Spleen (tissue), 7 donors: ENCODE data around the gene CACNA1C.

Experiments used
- POLR2A ChIP-seq, 3 donors: fragments of 450-650 bp; IDR thresholded peaks; one replicate each; pipeline ENCODE4 v1.5.1; 2017; ENCODE audit warnings: antibody characterized with exemption in 3 of 3, mild to moderate bottlenecking in 1 of 3
- TF ChIP-seq, protein P1 (sequence below), 11 experiments: fragments of 200-600 bp in 7 of 11; fragments of 450-650 bp in 4 of 11; sonication (generic) in 4 of 11; IDR thresholded peaks in 8 of 11; conservative IDR thresholded peaks in 3 of 11; 1 replicate in 7 of 11; 2 replicates in 4 of 11; pipeline versions ENCODE4 v1.4.0 to v1.8.0; 2016 to 2021; ENCODE audit warnings: antibody characterized with exemption in 11 of 11, inconsistent platforms in 4 of 11, mild to moderate bottlenecking in 1 of 11
- donor health status: DM: no; HTN: no; CAD: no; lungs with moderate emphysema.
- donor health status: DM: no; HTN: no; CAD: no.
- donor health status: DM: no; HTN: no; CAD: no.

- TF ChIP-seq POLR2A (IDR thresholded peaks at IDR 0.05), result no peak
- TF ChIP-seq, protein P1, sequence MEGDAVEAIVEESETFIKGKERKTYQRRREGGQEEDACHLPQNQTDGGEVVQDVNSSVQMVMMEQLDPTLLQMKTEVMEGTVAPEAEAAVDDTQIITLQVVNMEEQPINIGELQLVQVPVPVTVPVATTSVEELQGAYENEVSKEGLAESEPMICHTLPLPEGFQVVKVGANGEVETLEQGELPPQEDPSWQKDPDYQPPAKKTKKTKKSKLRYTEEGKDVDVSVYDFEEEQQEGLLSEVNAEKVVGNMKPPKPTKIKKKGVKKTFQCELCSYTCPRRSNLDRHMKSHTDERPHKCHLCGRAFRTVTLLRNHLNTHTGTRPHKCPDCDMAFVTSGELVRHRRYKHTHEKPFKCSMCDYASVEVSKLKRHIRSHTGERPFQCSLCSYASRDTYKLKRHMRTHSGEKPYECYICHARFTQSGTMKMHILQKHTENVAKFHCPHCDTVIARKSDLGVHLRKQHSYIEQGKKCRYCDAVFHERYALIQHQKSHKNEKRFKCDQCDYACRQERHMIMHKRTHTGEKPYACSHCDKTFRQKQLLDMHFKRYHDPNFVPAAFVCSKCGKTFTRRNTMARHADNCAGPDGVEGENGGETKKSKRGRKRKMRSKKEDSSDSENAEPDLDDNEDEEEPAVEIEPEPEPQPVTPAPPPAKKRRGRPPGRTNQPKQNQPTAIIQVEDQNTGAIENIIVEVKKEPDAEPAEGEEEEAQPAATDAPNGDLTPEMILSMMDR (IDR thresholded peaks at IDR 0.05 in 8 of 11, conservative IDR thresholded peaks at IDR 0.05 in 3 of 11), result no peak
Observed at GRCh38 chr12:2415568-2415944, 362.8 kb downstream of the CACNA1C start.
